ENCODE results near the gene PJVK. TPM values are rescaled to one million over a fixed set of nuclear protein-coding genes. Genes with fewer than 3 reads are reported as not detected.
A peak's percentile ranks its signal among the peaks of the same experiment; 100 is the strongest.

PJVK gene
- total and polyA plus RNA-seq, 2 experiments from 2014 or later = 1.6 to 2.1 TPM

GRCh38 chr2:178414266-178415247 is 36.6 kb upstream of the PJVK start (continued):
- 0 out of 2 replicates have a peak, but pooled peaks have one; percentile 52 for TF ChIP-seq ZNF462 (CRISPR knock-in tag; IDR thresholded peaks at IDR 0.05)
- TF ChIP-seq STAT1 (IDR thresholded peaks at IDR 0.05; ENCODE audit: unreplicated experiment) = no peak
- no peak for TF ChIP-seq ETS1 (IDR thresholded peaks at IDR 0.05)
- no peak for TF ChIP-seq EZH2 (IDR thresholded peaks at IDR 0.05; ENCODE audit: low read depth, unreplicated experiment)

GRCh38 chr2:178415979-178416378 is 35.2 kb upstream of the PJVK start:
- Histone ChIP-seq H3K9me2 (ENCODE audit: insufficient read depth) (no peaks in the 10 kb centered on the region), H3K4me2 (no peak overlapping the region), H3K36me3 (ENCODE audit: insufficient read depth) (no peaks in the 10 kb centered on the region), H3K79me2 (replicated peaks; ENCODE audit: insufficient read depth) (0 out of 2 replicates have a peak, but pooled peaks cover 7% of the 10 kb centered on the region), H3K4me1 (ENCODE audit: insufficient read depth) (no peaks in the 10 kb centered on the region), H4K20me1 (replicated peaks; ENCODE audit: insufficient read depth) (no peaks in the 10 kb centered on the region), H2AFZ (no peak overlapping the region), H3K4me3 (no peak overlapping the region), H3K27ac (ENCODE audit: low read depth) (no peak overlapping the region), H3F3A (replicated peaks; ENCODE audit: low read depth) (no peaks in the 10 kb centered on the region), H3K27me3 (ENCODE audit: insufficient read depth) (no peaks in the 10 kb centered on the region)
- H3K36me3 Mint-ChIP-seq (ENCODE audit: low read depth) = no peaks in the 10 kb centered on the region
- no peaks in the 10 kb centered on the region for H3K9me3 Mint-ChIP-seq
- H3K27ac Mint-ChIP-seq = no peak overlapping the region
- DNase-seq (ENCODE audit: low spot score) = no peak
- no peak overlapping the region for H3K4me3 Mint-ChIP-seq
- no peak for ATAC-seq
- H3K4me1 Mint-ChIP-seq = peaks cover 11% of the 10 kb centered on the region
- peaks cover 9% of the 10 kb centered on the region for H3K27me3 Mint-ChIP-seq (ENCODE audit: insufficient read depth, low read depth, poor library complexity)
- no peak for TF ChIP-seq CTCF (conservative IDR thresholded peaks at IDR 0.05; ENCODE audit: low read depth in 2 of 2)
- no peak for TF ChIP-seq EZH2phosphoT487 (IDR thresholded peaks at IDR 0.05; ENCODE audit: unreplicated experiment)
- no peak for TF ChIP-seq ETS1 (IDR thresholded peaks at IDR 0.05)
- TF ChIP-seq NANOG (IDR thresholded peaks at IDR 0.05; ENCODE audit: borderline replicate concordance) = no peak
- no peak for TF ChIP-seq POLR2AphosphoS5 (IDR thresholded peaks at IDR 0.05; ENCODE audit: low read depth)
- TF ChIP-seq JUNB (IDR thresholded peaks at IDR 0.05; ENCODE audit: unreplicated experiment) = no peak

Measured in GM23338 (cell line).